IMR-90 (cell line): Measurements from ENCODE around the gene DCAF11. TPM values are rescaled to one million over a fixed set of nuclear protein-coding genes. Genes with fewer than 3 reads are reported as not detected.

Source experiments
- ATAC-seq: fragments of 200-7000 bp; cut with Tn5 transposase; 2 replicates; pipeline ENCODE4 v1.9.1; 2020; ENCODE audit warnings: low read depth, mild to moderate bottlenecking, moderate library complexity
- BruUV-seq: library from RNA; stranded (reverse); fragments of 400-500 nt; replicated peaks from 2 replicates; lab custom pipeline; 2021; lab: Mats Ljungman, UMichigan
- CTCF ChIA-PET: fragments of 300-600 bp; formaldehyde crosslinking; extraction: SDS; loops from one replicate; lab custom pipeline; 2021; ENCODE audit warnings: antibody characterized with exemption; lab: Yijun Ruan, JAX
- POLR2A ChIA-PET: fragments of 300-600 bp; sonication (Branson Sonifier 250); formaldehyde crosslinking; loops from one replicate; lab custom pipeline; 2022; ENCODE audit warnings: antibody characterized with exemption; ENCODE audit not compliant: unreplicated experiment; lab: Charles Lee
- DNase-seq: peaks from one replicate; pipeline ENCODE4 v3.0.0; 2013
- H2AFZ ChIP-seq: replicated peaks from 2 replicates; pipeline ENCODE3; 2013; ENCODE audit warnings: low read length, mild to moderate bottlenecking; ENCODE audit not compliant: poor library complexity
- H2AK5ac ChIP-seq: 2 replicates; pipeline ENCODE4 v1.6.1; 2013; ENCODE audit warnings: low read depth, low read length, inconsistent platforms
- H2AK9ac ChIP-seq: replicated peaks from 2 replicates; pipeline ENCODE3; 2013; ENCODE audit warnings: mild to moderate bottlenecking, low read depth, low read length, moderate library complexity; ENCODE audit not compliant: poor library complexity
- H2BK120ac ChIP-seq: 2 replicates; pipeline ENCODE4 v1.6.1; 2013; ENCODE audit warnings: low read depth, low read length, inconsistent platforms
- H2BK15ac ChIP-seq: 3 replicates; pipeline ENCODE4 v1.6.1; 2013; ENCODE audit warnings: low read depth, low read length, inconsistent platforms
- H2BK20ac ChIP-seq: 2 replicates; pipeline ENCODE4 v1.6.1; 2013; ENCODE audit warnings: low read depth, mild to moderate bottlenecking, inconsistent platforms, low read length, moderate library complexity
- H2BK5ac ChIP-seq: 2 replicates; pipeline ENCODE4 v1.6.1; 2013; ENCODE audit warnings: mild to moderate bottlenecking, low read depth, low read length, inconsistent platforms; ENCODE audit not compliant: poor library complexity, severe bottlenecking
- H3K14ac ChIP-seq: replicated peaks from 2 replicates; pipeline ENCODE4 v1.6.1; 2013; ENCODE audit warnings: low read depth, low read length, inconsistent platforms
- H3K18ac ChIP-seq: 2 replicates; pipeline ENCODE4 v1.6.1; 2013; ENCODE audit warnings: low read depth, low read length, control low read depth
- H3K23ac ChIP-seq: 2 replicates; pipeline ENCODE4 v1.6.1; 2013; ENCODE audit warnings: low read depth, low read length, inconsistent platforms
- H3K27ac ChIP-seq: 2 replicates; pipeline ENCODE4 v1.5.1; 2013; ENCODE audit warnings: mild to moderate bottlenecking, control low read depth, low read length; ENCODE audit not compliant: insufficient read depth
- H3K27me3 ChIP-seq: 2 replicates; pipeline ENCODE4 v1.6.1; 2013; ENCODE audit warnings: low read length; ENCODE audit not compliant: control insufficient read depth, insufficient read depth
- H3K36me3 ChIP-seq: 2 replicates; pipeline ENCODE4 v1.6.1; 2013; ENCODE audit warnings: low read length, mixed read lengths; ENCODE audit not compliant: control insufficient read depth, insufficient read depth
- H3K4ac ChIP-seq: 2 replicates; pipeline ENCODE4 v1.6.1; 2013; ENCODE audit warnings: low read depth, low read length, inconsistent platforms
- H3K4me1 ChIP-seq: 2 replicates; pipeline ENCODE4 v1.6.1; 2013; ENCODE audit warnings: low read length, mixed read lengths; ENCODE audit not compliant: control insufficient read depth, insufficient read depth
- H3K4me2 ChIP-seq: 2 replicates; pipeline ENCODE4 v1.6.1; 2013; ENCODE audit warnings: low read depth, mild to moderate bottlenecking, control low read depth, low read length, moderate library complexity
- H3K4me3 ChIP-seq: 2 replicates; pipeline ENCODE4 v1.5.1; 2013; ENCODE audit warnings: low read depth, mild to moderate bottlenecking, control low read depth, low read length, moderate library complexity; ENCODE audit not compliant: insufficient read depth
- H3K56ac ChIP-seq: 2 replicates; pipeline ENCODE4 v1.6.1; 2013; ENCODE audit warnings: low read length, inconsistent platforms; ENCODE audit not compliant: insufficient read depth; ENCODE audit errors: extremely low read depth
- H3K79me1 ChIP-seq, 2 experiments: 2 replicates each; pipeline ENCODE4 v1.6.1; 2013; ENCODE audit warnings: low read length in 2 of 2, inconsistent platforms in 1 of 2, low read depth in 1 of 2
- H3K9ac ChIP-seq: 2 replicates; pipeline ENCODE4 v1.6.1; 2013; ENCODE audit warnings: low read depth, low read length, control low read depth
- H3K9me1 ChIP-seq: 2 replicates; pipeline ENCODE4 v1.6.1; 2013; ENCODE audit warnings: low read length, inconsistent platforms; ENCODE audit not compliant: insufficient read depth
- H3K9me3 ChIP-seq: 2 replicates; pipeline ENCODE4 v1.6.1; 2013; ENCODE audit warnings: low read length; ENCODE audit not compliant: control insufficient read depth, insufficient read depth
- H4K20me1 ChIP-seq: 2 replicates; pipeline ENCODE4 v1.6.1; 2013; ENCODE audit warnings: low read length, inconsistent platforms; ENCODE audit not compliant: insufficient read depth
- H4K5ac ChIP-seq: 2 replicates; pipeline ENCODE4 v1.6.1; 2013; ENCODE audit warnings: mild to moderate bottlenecking, low read depth, low read length, control low read depth
- H4K8ac ChIP-seq, 2 experiments: 2 replicates each; pipeline ENCODE4 v1.6.1; 2013; ENCODE audit warnings: low read depth in 2 of 2, low read length in 2 of 2, control low read depth in 1 of 2, inconsistent platforms in 1 of 2
- H4K91ac ChIP-seq: 2 replicates; pipeline ENCODE4 v1.6.1; 2013; ENCODE audit warnings: low read depth, low read length, inconsistent platforms; ENCODE audit not compliant: insufficient read depth
- MAZ ChIP-seq: IDR thresholded peaks from 2 replicates; pipeline ENCODE4 v1.6.1; 2012; ENCODE audit warnings: low read depth, mild to moderate bottlenecking, low read length, improper control_type of control experiment, moderate library complexity, borderline replicate concordance
- RFX5 ChIP-seq: IDR thresholded peaks from 2 replicates; pipeline ENCODE4 v1.8.0; 2012; ENCODE audit warnings: low read depth, mild to moderate bottlenecking, low read length, moderate library complexity
- WGBS, 2 experiments: methylation state at CpG; one replicate each; pipeline versions ENCODE4 v1.1.5 to v1.1.7; 2013; ENCODE audit warnings: missing lambda C conversion rate in 2 of 2; ENCODE audit not compliant: insufficient read length in 1 of 2; ENCODE audit errors: extremely low coverage in 2 of 2; 5-methylcytosine and 5-hydroxymethylcytosine counted together
- dilution Hi-C: fragments of 300-500 bp; cut with HindIII; formaldehyde crosslinking; loops from one replicate; pipeline ENCODE4 v1.14.3; 2018; ENCODE audit warnings: low sequenced_read_pairs; ENCODE audit not compliant: unreplicated experiment
- in situ Hi-C: fragments of 300-500 bp; cut with MboI; formaldehyde crosslinking; loops from 3 replicates; pipeline ENCODE4 v1.14.3; 2019; ENCODE audit warnings: low sequenced_read_pairs, inconsistent platforms, mixed read lengths
- intact Hi-C: fragments of 100-400 bp; cut with micrococcal nuclease; formaldehyde crosslinking; loops from 2 replicates; pipeline ENCODE4 v1.10.0; 2022
- polyA plus RNA-seq, 3 experiments: library from polyadenylated mRNA; depleted of rRNA; stranded (reverse); fragments of >200 nt; gene quantifications; 2 replicates each; pipeline ENCODE4 v1.2.3, GENCODE V29; 2012; ENCODE audit warnings: low replicate concordance in 1 of 3
- total RNA-seq: library from RNA; depleted of rRNA; stranded (reverse); fragments of >200 nt; gene quantifications from 2 replicates; pipeline ENCODE4 v1.2.3, GENCODE V29; 2012
- TF ChIP-seq, protein P1 (sequence below): fragments of 150-350 bp; IDR thresholded peaks from 2 replicates; pipeline ENCODE4 v1.6.1; 2017; ENCODE audit warnings: mild to moderate bottlenecking, antibody characterized with exemption, low read length, low read depth

The DCAF11 gene
- total and polyA plus RNA-seq, 2 of the 4 experiments (the other 2 are of a cell fraction), result 21.0 to 52.0 TPM

DNA sequence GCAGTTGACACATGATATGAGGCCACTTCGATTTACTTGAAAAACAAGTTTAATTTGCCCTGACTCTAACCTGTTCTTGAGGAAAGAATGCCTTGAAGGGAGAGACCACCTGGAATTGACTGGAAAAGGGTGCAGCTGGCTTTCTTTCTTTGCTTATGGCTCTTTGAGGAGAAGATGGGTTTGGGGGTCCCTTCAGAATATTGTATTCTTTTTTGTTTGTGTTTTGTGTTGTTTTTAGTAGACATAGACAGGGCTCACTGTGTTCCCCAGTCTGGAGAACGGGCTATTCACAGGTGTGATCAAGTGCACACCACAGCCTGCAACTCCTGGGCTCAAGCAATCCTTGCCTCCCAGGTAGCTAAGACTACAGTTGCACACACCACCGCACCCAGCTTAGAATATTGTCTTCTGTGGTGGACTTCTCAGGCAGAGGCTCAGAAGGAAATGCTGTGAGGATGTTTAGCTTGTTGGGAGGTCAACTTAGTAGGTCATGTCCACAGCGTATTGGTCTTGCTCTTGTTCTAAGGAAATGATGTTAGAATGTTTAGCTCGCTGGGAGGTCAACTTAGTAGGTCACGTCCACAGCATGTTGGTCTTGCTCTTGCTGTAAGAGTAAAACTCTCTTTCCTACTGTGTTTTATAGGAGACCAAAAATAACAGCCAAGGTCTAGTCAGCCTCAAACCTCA lies 1.7 kb downstream of the DCAF11 start:
- no peak overlapping the region for H3K4me3 ChIP-seq
- POLR2A ChIA-PET, result no interaction called here

More for the DNA sequence above, 1.7 kb downstream of the DCAF11 start:
- no peak overlapping the region for H4K8ac ChIP-seq
- H3K9me3 ChIP-seq, result no peaks in the 10 kb centered on the region
- no peak overlapping the region for H3K56ac ChIP-seq
- H3K14ac ChIP-seq, result no peak overlapping the region
- CTCF ChIA-PET, result no interaction called here
- H2BK5ac ChIP-seq, result no peak overlapping the region
- no peak overlapping the region for H4K91ac ChIP-seq
- H4K20me1 ChIP-seq, result no peaks in the 10 kb centered on the region
- H2BK120ac ChIP-seq, result no peak overlapping the region
- intact Hi-C loops, result no loop called here
- no peak for ATAC-seq
- H3K79me1 ChIP-seq, result peaks cover 10 to 16% of the 10 kb centered on the region in 2 experiments; a peak in 2 of 4 replicates
- no peak overlapping the region for H3K9ac ChIP-seq
- no peak overlapping the region for H4K5ac ChIP-seq
- no peak overlapping the region for H3K18ac ChIP-seq
- 80% methylated on average over 1 of the region's 6 CpGs; no CpG with 5 or more reads in 1 of the 2 experiments for WGBS, 2 experiments
- peaks cover 23% of the 10 kb centered on the region for H3K36me3 ChIP-seq
- TF ChIP-seq, protein P1, sequence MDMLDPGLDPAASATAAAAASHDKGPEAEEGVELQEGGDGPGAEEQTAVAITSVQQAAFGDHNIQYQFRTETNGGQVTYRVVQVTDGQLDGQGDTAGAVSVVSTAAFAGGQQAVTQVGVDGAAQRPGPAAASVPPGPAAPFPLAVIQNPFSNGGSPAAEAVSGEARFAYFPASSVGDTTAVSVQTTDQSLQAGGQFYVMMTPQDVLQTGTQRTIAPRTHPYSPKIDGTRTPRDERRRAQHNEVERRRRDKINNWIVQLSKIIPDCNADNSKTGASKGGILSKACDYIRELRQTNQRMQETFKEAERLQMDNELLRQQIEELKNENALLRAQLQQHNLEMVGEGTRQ, result no peak
- TF ChIP-seq RFX5 (no peak), MAZ (no peak)
- peaks cover 8% of the 10 kb centered on the region; the same call in 1 of the 2 replicates for H3K9me1 ChIP-seq
- no peak overlapping the region for H2BK15ac ChIP-seq
- in situ Hi-C loops, result no loop called here
- no peak overlapping the region for H3K27ac ChIP-seq
- no peak overlapping the region for H2BK20ac ChIP-seq
- no peak overlapping the region for H2AK5ac ChIP-seq
- no peak overlapping the region for H3K4ac ChIP-seq
- no peak overlapping the region for H3K4me2 ChIP-seq
- dilution Hi-C loops, result no loop called here
- H2AFZ ChIP-seq, result no peak overlapping the region
- no peak for DNase-seq
- H3K23ac ChIP-seq, result no peak overlapping the region
- peaks cover 3% of the 10 kb centered on the region; the same call in 1 of the 2 replicates for H3K4me1 ChIP-seq
- H2AK9ac ChIP-seq, result no peak overlapping the region
- H3K27me3 ChIP-seq, result no peaks in the 10 kb centered on the region
- BruUV-seq, result no TSS peak
